Loucy (cell line): ENCODE data around the gene CAMK1D.

Source experiments
- H2AFZ ChIP-seq: fragments of 200-600 bp; sonication (generic); 2 replicates; pipeline ENCODE4 v1.6.0; 2016; ENCODE audit warnings: antibody characterized with exemption, mild to moderate bottlenecking, low read length, moderate library complexity
- H3F3A ChIP-seq: fragments of 200-600 bp; 2 replicates; pipeline ENCODE4 v1.6.0; 2016; ENCODE audit warnings: antibody characterized with exemption, low read depth, mild to moderate bottlenecking
- H3K27me3 ChIP-seq: fragments of 200-600 bp; sonication (generic); 2 replicates; pipeline ENCODE4 v1.6.1; 2014; ENCODE audit warnings: low read length, mild to moderate bottlenecking; ENCODE audit not compliant: insufficient read depth, poor library complexity, severe bottlenecking
- H3K36me3 ChIP-seq: fragments of 200-600 bp; sonication (generic); 2 replicates; pipeline ENCODE4 v1.6.1; 2016; ENCODE audit warnings: low read length; ENCODE audit not compliant: insufficient read depth
- H3K4me1 ChIP-seq: fragments of 200-600 bp; sonication (generic); 2 replicates; pipeline ENCODE4 v1.5.1; 2014; ENCODE audit warnings: low read length, mild to moderate bottlenecking; ENCODE audit not compliant: insufficient read depth, poor library complexity, severe bottlenecking
- H3K4me2 ChIP-seq: fragments of 200-600 bp; sonication (generic); 2 replicates; pipeline ENCODE4 v1.6.0; 2014; ENCODE audit warnings: antibody characterized with exemption, low read length, low read depth, mild to moderate bottlenecking; ENCODE audit not compliant: poor library complexity, severe bottlenecking
- H3K4me3 ChIP-seq: fragments of 200-600 bp; sonication (generic); 2 replicates; pipeline ENCODE4 v1.5.1; 2014; ENCODE audit warnings: low read length, mild to moderate bottlenecking, mixed read lengths; ENCODE audit not compliant: poor library complexity, severe bottlenecking
- H3K79me2 ChIP-seq: fragments of 200-600 bp; sonication (generic); 2 replicates; pipeline ENCODE4 v1.6.1; 2014; ENCODE audit warnings: low read length; ENCODE audit not compliant: insufficient read depth
- H3K9ac ChIP-seq: fragments of 200-600 bp; sonication (generic); 2 replicates; pipeline ENCODE4 v1.6.0; 2014; ENCODE audit warnings: mild to moderate bottlenecking, low read depth, low read length, moderate library complexity; ENCODE audit not compliant: poor library complexity, severe bottlenecking
- H3K9me2 ChIP-seq: fragments of 200-600 bp; sonication (generic); replicated peaks from 2 replicates; pipeline ENCODE4 v1.6.1; 2016; ENCODE audit warnings: low read depth, low read length, mixed read lengths
- H3K9me3 ChIP-seq: fragments of 200-600 bp; sonication (generic); 2 replicates; pipeline ENCODE4 v1.6.1; 2014; ENCODE audit warnings: mild to moderate bottlenecking, antibody characterized with exemption, low read length, low read depth; ENCODE audit not compliant: insufficient read depth
- H4K20me1 ChIP-seq: fragments of 200-600 bp; sonication (generic); 2 replicates; pipeline ENCODE4 v1.6.0; 2014; ENCODE audit warnings: antibody characterized with exemption, low read length, mild to moderate bottlenecking; ENCODE audit not compliant: insufficient read depth, poor library complexity, severe bottlenecking
- CTCF ChIP-seq: fragments of 200-600 bp; sonication (generic); conservative IDR thresholded peaks from 2 replicates; pipeline ENCODE4 v1.5.1; 2014; ENCODE audit warnings: mild to moderate bottlenecking, antibody characterized with exemption, low read length
- EZH2phosphoT487 ChIP-seq: fragments of 200-600 bp; IDR thresholded peaks from 2 replicates; pipeline ENCODE4 v1.6.1; 2018; ENCODE audit warnings: antibody characterized with exemption, mild to moderate bottlenecking, moderate library complexity, borderline replicate concordance

Gene CAMK1D

GRCh38 chr10:12848439-12849173, 499.3 kb downstream of the CAMK1D start:
- no peaks in the 10 kb centered on the region for H3K36me3 ChIP-seq
- H4K20me1 ChIP-seq, result no peaks in the 10 kb centered on the region
- H3K79me2 ChIP-seq, result no peaks in the 10 kb centered on the region
- H3K4me2 ChIP-seq, result no peak overlapping the region
- H3K4me1 ChIP-seq, result no peaks in the 10 kb centered on the region
- no peaks in the 10 kb centered on the region for H3F3A ChIP-seq
- H3K9me2 ChIP-seq, result no peaks in the 10 kb centered on the region
- TF ChIP-seq EZH2phosphoT487 (no peak), CTCF (no peak)
- H3K9me3 ChIP-seq, result no peaks in the 10 kb centered on the region
- H3K27me3 ChIP-seq, result no peaks in the 10 kb centered on the region
- no peak overlapping the region for H3K9ac ChIP-seq
- no peak overlapping the region for H2AFZ ChIP-seq
- H3K4me3 ChIP-seq, result no peak overlapping the region

GRCh38 chr10:12849319-12850181, 500.2 kb downstream of the CAMK1D start:
- no peaks in the 10 kb centered on the region for H3F3A ChIP-seq
- H3K27me3 ChIP-seq, result no peaks in the 10 kb centered on the region
- H4K20me1 ChIP-seq, result no peaks in the 10 kb centered on the region
- H3K4me1 ChIP-seq, result no peaks in the 10 kb centered on the region
- no peaks in the 10 kb centered on the region for H3K36me3 ChIP-seq
- TF ChIP-seq EZH2phosphoT487 (no peak), CTCF (no peak)
- no peak overlapping the region for H3K4me3 ChIP-seq
- no peaks in the 10 kb centered on the region for H3K9me2 ChIP-seq
- H3K4me2 ChIP-seq, result no peak overlapping the region
- H3K79me2 ChIP-seq, result no peaks in the 10 kb centered on the region
- no peak overlapping the region for H2AFZ ChIP-seq
- no peaks in the 10 kb centered on the region for H3K9me3 ChIP-seq
- H3K9ac ChIP-seq, result no peak overlapping the region

GRCh38 chr10:12852687-12853086, 503.3 kb downstream of the CAMK1D start:
- H3K9me3 ChIP-seq, result no peaks in the 10 kb centered on the region
- no peak overlapping the region for H3K4me3 ChIP-seq
- no peaks in the 10 kb centered on the region for H3K4me1 ChIP-seq
- no peaks in the 10 kb centered on the region for H3K9me2 ChIP-seq
- no peaks in the 10 kb centered on the region for H3K27me3 ChIP-seq
- H4K20me1 ChIP-seq, result no peaks in the 10 kb centered on the region
- no peaks in the 10 kb centered on the region for H3K36me3 ChIP-seq
- TF ChIP-seq CTCF, result no peak
- TF ChIP-seq EZH2phosphoT487, result no peak
- no peak overlapping the region for H3K4me2 ChIP-seq
- H3K79me2 ChIP-seq, result no peaks in the 10 kb centered on the region
- H3K9ac ChIP-seq, result no peak overlapping the region
- H2AFZ ChIP-seq, result no peak overlapping the region
- no peaks in the 10 kb centered on the region for H3F3A ChIP-seq
